Mammary epithelial cell (primary cell): Measurements from ENCODE around the gene ISOC2.

Source experiments
- CTCF ChIP-seq, 2 donors: IDR thresholded peaks in 1 of 2; conservative IDR thresholded peaks in 1 of 2; 2 replicates each; pipeline ENCODE4 v1.5.1; 2011 to 2012; ENCODE audit warnings: inconsistent platforms in 2 of 2, low read length in 2 of 2, mild to moderate bottlenecking in 2 of 2, control low read depth in 1 of 2, low read depth in 1 of 2; ENCODE audit not compliant: insufficient read depth in 1 of 2; ENCODE audit errors: extremely low read depth in 1 of 2
- EZH2 ChIP-seq: IDR thresholded peaks from 2 replicates; pipeline ENCODE4 v1.6.1; 2012; ENCODE audit warnings: low read length, inconsistent platforms, borderline replicate concordance

- no peak for TF ChIP-seq CTCF (conservative IDR thresholded peaks at IDR 0.05 in 1 of 2, IDR thresholded peaks at IDR 0.05 in 1 of 2; ENCODE audit: extremely low read depth in 1 of 2, insufficient read depth in 1 of 2, low read depth in 1 of 2, low read length in 2 of 2)
- TF ChIP-seq EZH2 = no peak
These were observed 658 bp upstream of the ISOC2 start for GRCh38 chr19:55461974-55462626.
